ENCODE measurements around the gene POLR1G.

POLR1G gene

DNA sequence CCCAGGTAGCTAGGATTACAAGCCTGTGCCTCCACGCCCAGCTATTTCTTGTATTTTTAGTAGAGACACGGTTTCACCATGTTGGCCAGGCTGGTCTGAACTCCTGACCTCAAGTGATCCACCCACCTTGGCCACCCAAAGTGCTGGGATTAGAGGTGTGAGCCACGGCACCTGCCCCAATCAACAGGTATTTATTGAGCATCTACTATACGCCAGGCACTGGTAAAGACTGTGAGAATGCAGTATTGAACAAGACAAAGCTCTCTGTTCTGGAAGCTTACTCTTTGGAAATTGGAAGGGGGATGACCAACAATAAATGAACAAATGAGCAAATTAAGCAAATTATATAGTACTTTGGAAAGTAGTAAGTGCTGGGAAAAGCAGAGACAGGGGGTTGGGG, 38.7 kb downstream of the POLR1G start:
- no peak for DNase-seq (ENCODE audit: low read depth)

DNA sequence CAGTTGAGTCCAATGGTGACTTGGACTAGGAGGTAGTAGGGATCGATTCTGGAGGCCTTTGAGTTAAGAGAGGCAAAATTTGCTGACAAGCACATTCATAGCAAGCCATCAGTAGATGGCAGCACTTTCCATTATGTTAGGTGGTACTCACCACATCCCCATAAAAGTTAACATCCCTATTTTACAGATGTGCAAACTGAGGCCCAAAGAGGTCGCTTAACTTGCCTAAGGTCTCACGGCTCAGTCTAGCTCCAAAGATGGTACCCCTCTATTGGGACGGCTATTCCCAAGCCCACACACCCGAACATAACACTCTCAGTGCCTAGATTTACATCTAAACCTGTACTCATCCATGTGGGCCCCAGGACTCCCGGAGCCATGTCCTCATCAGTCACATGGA, 39.9 kb downstream of the POLR1G start:
- no peak for DNase-seq (ENCODE audit: low read depth)

GRCh38 chr19:45446944-45447343, 40.5 kb downstream of the POLR1G start:
- no peak for DNase-seq (ENCODE audit: low read depth)

DNA sequence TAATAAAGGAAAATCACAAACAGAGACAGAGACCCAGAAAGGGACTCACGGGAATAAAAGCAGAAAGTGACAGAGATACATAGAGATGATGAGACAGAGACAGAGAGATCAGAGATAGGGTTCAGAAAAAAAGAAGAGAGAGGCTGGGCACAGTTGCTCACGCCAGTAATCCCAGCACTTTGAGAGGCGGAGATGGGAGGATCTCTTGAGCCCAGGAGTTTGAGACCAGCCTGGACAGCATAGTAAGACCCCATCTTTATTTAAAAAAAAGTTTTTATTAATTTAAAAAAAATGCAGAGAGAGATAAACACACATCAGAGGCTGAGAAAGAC, 41.9 kb downstream of the POLR1G start:
- DNase-seq (ENCODE audit: low read depth): no peak

DNA sequence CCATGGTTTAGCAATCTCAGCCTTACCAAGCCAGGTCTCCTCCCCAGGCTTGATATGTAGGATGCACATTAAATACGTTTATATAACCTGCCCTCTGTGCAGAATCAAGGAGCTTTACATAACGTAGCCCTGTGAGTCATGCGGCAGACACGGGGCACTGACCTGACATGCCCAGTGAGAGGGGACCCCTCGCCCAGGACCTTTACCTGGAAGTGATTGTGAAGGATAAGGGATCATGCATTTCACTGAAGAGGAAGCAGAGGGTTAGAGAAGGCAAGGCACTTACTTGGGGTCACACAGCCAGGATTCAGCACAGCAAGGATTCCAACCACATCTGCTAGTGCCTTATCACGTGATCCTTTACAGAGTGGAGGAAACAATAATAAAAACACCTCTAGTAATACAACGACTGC, 42.4 kb downstream of the POLR1G start:
- no peak for DNase-seq (ENCODE audit: low read depth)

DNA sequence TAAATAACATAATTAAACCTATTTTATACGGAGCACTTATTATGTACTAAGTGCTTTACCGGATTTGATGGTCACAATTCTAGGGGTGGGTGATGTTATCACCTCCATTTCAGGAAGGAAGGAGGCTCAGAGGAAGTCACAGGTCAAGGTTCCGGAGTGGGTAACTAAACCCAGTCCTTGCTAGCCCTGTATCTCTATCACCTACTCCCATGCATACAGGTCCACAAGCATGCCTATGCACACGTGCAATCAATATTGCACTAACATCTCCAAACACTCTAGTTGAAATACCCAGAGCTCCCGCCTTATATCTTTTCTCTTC, 43.5 kb downstream of the POLR1G start:
- no peak for DNase-seq (ENCODE audit: low read depth)

- no peak for DNase-seq (ENCODE audit: low read depth)
Measured at GRCh38 chr19:45451131-45451849, 44.8 kb downstream of the POLR1G start.

DNA sequence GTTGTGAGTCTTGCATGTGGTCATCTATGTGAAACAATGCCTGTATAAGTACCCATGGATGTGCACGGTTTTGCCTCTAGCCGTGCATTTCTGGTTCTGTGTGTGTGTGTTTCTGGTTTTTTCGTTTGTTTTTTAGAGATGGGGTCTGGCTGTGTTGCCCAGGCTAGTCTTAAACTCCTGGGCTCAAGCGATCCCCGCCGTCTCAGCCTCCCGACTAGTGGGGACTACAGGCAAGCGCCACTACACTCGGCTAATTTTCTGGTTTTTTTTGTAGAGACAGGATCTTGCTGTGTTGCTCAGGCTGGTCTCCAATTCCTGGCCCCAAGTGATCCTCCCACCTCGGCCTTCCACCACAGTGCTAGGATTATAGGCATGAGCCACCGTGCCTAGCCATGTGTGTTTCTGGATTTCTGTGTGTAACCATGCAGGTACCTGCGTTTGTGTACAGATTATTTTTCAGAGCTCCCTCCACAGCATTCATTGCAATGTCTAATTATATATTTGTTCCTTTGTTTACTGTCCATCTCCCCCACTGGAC, 45.5 kb downstream of the POLR1G start:
- no peak for DNase-seq (ENCODE audit: low read depth)

DNA sequence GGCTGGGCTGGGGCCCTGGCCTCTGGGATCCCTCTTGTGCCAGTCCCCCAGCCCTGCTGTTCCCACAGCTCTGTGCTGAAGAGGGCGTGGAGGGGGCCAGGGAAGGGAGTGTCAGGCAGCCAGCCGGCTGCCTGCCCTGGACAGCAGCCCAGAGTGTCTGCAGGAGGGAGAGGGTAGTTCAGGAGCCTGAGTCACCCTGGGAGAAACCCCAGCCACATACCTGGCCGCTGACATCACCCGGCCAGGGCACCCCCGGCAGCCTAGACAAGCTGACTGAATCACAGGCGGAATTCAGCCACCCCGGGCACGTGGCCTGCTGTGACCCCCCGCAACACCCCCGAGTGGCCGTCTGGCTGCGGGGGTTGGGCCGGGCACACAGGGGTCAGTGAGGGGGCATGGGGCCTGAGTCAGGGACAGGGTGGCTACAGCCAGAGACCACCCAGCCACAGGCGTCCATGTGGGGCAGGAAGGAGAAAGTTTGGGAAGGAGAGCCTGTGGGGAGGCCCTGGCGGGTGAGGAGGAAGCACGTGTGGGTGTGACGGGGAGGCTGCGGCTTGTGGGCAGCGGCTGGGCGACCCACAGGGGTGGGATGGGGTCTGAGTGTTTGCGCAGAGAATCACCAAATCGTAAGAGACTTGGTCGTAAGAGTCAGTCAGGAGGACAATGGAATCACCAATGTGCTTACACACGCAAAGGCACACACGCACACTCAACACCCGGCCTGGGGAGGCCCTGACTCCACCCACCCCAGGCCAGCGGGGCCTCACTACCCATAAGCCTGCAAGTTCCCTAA, 49.5 kb downstream of the POLR1G start:
- DNase-seq (ENCODE audit: low read depth): no peak

DNA sequence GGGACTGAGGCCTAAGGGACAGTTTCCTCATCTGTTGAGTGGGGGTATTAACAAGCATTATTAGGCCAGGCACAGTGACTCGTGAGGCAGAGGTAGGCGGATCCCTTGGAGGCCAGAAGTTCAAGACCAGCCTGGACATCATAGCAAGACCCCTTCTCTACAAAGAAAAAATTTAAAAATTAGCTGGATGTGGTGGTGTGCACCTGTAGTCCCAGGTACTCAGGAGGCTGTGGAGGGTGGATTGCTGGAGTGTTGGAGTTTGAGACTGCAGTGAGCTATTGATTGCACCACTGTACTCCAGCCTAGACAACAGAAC, 50.0 kb downstream of the POLR1G start:
- DNase-seq (ENCODE audit: low read depth): no peak

- no peak for DNase-seq (ENCODE audit: low read depth)
Measured at GRCh38 chr19:45457776-45458175, 51.3 kb downstream of the POLR1G start.

Data from stimulated activated CD8-positive, alpha-beta memory T cell treated with anti-CD3 and anti-CD28 coated beads, Interleukin-15, amount 100 ng/mL, for 24 hours (primary cell).